ENCODE data around the gene MAGI2.
A peak's percentile ranks its signal among the peaks of the same experiment; 100 is the strongest.

Gene MAGI2

DNA sequence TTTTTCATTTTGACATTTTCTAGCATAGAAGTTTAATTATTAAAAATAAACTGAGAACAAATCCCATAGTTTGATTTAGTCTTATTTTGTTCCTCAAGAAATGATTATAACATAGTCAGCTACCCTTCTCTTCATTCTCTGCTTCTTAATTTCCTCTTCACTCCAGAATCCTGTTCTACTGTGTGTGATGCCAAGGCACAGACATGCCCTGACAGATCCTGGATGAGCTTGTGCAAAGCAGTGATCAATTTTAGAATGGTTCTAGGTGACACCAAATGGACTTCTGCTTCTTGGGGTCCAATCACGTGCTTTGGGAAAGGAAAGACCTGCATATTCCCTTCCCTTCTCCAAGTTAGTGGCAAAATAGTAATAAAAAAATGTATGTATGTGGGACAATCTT is 665.6 kb downstream of the MAGI2 start:
- no peak for DNase-seq (ENCODE audit: low spot score)

DNA sequence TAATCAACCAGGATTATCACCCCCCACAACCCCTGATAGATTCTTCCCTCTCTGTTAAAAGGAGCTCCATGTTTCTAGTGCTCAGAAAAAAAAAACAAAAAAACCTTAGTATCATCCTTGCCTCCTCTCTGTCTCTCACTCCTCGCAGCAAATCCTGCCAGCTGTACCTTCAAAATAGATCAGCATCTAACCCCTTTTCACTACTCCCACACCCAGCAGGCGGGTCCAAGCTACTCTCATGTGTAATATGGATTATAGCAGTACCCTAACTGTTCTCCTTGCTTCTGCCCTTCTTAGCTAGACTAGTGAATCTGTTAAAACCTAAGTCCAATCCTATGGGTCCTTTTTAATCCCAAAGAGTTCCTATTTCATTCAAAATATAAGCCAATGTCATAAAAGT is 667.4 kb downstream of the MAGI2 start:
- DNase-seq (ENCODE audit: low spot score): no peak

DNA sequence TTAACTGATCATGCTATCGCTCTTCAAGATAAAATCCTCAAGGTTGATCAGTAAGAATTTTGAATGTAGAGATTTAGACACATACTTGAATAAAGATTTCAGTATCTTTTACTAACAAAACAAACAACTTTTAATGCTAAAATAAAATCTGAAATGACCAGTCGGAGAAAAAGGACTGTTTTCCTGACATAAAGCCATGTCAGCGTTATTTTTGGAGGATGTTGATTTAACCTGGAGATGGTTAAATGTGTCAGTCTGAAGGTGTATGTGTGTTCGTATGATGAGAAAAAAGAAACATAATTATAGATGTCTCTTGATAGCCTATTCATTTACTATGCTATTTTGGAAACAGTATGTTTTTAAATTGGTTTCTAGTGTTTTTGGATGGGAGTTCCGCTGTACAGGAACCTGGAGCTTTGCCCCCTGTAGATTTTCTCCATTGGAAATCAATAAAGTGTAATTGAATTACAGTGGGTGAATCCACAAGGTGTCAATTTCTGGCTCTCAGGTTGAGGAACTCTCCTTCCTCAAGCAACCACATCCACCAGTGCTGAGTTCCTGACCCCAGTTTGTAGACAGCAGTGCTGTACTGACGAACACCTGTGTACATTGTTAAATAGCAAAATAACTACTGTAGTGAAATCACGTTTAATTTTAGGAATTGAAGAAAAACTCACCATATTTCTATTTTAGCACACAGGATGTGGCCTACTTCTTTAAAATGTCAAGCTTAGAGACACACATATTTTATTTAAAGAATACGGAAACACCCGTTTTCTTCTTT is 670.1 kb downstream of the MAGI2 start:
- DNase-seq (ENCODE audit: low spot score): no peak

DNA sequence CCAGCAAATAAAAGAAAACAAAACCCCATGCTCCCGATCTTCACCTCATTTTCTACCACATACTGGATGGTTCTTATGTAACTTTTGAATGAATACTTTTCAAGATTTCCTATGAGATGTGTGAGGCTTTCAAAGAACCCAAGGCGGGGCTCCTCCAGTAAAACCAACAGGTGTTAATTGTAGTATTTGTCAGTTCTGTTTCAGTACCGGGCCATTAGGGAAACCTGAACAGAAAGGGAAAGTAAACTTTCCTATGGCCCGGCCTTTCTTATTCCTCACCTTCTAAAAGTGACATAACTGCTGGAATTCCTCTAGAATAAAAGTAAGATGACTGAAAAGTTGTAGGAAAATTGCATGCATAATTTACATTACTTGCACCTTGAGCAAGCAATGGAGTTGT is 672.9 kb downstream of the MAGI2 start:
- no peak for DNase-seq (ENCODE audit: low spot score)

DNA sequence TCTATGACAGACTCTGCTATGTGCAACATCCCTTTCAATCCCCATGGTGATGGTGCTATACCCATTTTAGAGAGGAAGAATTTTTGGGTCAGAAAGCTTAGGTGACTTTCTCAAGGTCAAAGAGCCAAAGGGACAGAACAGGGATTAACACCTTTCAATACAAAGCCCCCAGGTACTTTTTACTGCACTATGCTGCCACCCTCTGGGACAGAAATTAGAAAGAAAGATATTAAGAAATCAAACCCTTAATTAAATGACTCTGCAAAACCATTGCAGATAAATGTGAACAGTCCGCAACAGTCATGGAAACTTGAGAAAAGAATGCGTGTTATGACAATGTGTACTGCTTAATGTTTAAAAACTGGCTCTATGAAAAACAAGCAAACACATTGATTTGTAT is 673.7 kb downstream of the MAGI2 start:
- no peak for DNase-seq (ENCODE audit: low spot score)

DNA sequence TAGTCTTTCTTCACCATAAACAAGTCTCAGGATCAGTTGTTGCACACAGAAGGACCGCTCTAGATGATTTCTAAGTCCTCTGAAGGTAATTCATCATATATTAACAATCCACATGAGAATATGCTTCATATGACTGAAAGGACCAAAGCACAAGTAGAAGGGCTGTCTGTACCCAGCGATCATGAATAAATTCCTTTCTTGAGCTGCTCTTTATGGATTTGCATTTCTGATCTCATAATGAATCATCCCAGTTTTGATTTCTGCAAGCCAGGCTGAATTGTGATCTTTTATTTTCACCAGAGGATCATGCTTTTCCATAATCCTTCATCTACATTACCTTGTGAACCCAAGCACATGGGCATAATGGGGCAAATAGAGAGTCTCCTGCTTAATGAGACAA is 675.6 kb downstream of the MAGI2 start:
- DNase-seq (ENCODE audit: low spot score): peak; percentile 18

DNA sequence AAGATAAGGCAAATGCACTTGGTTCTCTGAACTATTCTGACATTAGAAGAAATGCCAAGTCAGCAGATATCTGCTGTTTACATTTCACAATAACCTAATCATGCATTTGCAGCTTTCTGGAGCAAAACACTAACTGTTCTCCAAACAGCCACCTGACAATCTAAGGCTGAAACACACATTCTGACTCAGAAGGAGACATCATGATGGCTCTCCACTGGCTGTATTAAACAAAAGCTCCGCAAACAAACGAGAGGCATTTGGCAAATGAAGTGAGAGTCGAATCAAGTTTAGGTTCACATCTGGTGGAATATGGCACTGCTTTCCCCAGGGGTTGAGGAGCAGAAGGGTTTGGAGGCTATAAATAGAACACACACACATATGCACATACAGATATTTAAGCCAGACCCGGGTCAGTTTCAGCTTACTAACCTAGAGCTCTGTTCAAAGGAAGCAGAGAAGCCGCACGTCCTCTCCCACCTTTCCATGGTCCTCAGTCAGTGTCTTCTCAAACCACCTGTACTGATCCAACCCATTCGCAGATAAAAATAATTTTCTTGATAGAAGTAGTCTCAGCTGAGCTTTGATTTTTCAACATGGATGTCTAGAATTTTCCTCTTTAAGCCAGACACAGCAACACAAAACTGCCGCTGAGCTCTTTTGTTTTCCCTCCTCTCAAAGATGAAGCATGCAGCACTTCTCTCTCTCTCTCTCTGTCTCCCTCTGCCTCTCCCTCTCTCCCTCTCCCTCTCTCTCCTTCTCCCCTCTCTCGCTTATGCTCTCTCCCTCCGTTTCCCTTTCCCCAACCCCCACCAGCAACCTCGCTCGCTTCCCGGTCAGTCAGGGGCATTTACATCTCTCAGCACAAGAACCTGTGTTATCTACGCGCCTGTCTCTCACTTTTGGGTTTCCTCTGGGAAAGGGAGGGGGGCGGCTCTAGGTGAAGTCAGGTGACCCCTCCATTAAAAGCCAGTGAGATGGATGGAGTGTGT is 682.8 kb downstream of the MAGI2 start:
- DNase-seq (ENCODE audit: low spot score): peak; percentile 12

DNA sequence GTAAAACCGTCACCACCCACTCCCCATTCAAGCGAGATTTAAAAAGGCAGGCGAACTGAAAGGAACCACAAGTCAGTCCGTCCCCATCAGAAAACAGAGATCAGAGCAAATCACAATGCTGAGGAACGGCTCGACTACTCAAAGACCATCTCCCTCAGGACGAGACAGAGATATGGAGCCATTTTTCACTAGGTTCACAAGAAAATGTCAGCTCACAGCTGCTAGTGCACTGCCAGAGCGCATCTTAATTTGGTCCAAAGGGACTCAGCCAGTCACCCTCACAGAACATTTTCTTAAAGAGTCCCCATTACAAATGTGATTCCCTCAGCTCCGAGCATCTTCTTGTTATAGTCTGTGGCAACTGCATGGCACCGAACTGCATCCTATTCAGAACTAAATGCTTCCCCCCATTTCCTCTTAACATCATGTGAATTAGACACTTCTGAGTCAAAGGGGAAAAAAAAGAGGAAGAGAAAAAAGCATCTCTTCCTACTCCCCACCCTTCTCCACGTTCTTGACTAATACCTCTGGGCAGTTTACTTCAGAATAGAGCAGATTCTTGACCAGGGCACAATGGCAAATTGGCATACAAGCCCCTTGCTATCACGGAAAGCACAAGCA is 683.9 kb downstream of the MAGI2 start:
- peak; percentile 17 for DNase-seq (ENCODE audit: low spot score)

DNA sequence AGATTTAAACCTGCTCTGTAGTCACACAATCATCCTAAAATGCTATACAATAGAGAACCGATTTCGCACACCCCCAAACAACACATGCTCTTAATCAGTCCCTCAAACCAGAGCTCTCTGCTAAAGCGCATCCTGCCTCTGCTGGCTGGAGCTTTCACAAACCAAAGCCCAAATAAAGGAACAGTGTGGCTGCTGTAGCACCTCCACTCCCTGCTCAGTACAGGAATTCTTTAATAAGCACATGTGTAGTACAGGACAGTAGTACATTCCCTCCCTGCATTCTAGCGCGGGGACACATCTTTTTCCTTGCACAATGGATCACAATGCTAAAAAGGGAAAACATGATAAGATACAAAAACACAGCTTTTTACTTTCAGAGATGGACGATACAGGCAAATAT is 684.6 kb downstream of the MAGI2 start:
- peak; percentile 19 for DNase-seq (ENCODE audit: low spot score)

DNA sequence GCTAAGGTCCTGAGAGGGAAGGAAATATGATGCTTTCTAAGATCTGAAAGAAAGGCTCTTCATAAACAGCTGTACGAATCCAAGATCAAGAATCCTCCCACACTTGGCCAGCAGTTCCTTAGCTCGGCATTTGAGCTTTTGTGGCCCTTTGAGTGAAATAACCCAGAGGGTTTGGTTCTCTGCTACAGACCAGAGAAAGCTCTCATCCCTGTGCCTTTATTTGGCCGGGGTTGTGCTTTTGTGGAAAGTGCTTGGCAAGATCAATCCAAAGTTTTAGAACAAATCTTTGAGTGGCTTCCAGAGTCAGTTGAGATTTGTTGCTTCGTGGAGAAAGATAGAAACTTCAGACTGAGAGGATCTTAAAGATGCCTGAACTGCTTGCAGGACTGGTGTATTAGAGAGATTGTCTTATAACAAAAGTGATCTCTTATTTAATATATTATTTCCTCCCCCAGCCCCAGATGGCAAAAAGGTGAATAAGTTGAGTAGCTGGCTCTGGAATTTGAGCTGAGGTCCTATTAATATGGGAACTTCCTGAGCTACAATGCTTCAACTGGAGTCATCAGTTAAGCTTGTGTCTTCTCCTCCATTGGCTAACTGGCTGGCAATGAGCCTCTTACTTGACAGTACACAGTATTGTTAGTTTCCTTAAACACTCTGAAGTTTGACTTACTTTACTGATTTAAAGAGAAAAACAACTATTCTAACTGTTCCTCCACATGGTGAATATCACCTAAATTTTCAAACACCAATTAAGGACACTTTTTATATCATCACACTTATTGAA is 687.3 kb downstream of the MAGI2 start:
- no peak for DNase-seq (ENCODE audit: low spot score)

DNA sequence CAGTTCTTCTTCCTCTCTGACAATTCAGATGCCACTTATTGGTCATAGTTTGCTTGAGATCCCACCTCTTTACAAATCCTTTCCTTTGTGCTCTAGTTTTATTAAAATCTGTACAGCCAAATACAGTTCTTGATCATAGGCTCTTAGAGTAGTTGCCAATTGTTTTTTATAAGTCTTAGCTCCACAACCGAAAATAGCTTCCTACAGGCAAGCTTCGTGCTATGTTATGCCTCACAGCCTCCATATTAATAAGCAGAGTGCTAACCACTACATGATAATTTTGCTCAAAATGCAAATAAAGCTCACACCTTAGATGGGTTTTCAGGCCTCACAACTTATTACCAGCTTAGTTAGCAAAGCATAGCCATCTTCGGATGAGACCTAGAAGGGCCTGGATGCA is 688.9 kb downstream of the MAGI2 start:
- DNase-seq (ENCODE audit: low spot score): no peak

DNA sequence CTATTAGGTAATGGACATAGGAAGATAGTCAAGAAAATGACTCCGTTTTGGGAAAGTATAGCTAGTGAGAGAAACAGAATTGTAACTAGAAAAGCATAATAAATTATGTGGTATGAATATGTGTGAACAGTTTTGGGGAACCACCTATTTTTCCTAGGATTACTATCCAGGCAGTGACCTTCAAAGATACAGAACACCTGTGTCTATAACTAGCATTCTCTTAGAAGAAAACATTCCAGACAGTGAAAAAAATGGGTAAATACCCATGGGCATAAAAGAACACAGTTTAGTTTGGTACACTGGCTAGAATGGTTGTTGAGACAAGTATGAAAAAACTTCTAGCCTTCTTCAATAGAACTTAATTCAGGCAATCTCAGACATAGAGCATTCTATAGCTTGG is 690.8 kb downstream of the MAGI2 start:
- DNase-seq (ENCODE audit: low spot score): no peak

DNA sequence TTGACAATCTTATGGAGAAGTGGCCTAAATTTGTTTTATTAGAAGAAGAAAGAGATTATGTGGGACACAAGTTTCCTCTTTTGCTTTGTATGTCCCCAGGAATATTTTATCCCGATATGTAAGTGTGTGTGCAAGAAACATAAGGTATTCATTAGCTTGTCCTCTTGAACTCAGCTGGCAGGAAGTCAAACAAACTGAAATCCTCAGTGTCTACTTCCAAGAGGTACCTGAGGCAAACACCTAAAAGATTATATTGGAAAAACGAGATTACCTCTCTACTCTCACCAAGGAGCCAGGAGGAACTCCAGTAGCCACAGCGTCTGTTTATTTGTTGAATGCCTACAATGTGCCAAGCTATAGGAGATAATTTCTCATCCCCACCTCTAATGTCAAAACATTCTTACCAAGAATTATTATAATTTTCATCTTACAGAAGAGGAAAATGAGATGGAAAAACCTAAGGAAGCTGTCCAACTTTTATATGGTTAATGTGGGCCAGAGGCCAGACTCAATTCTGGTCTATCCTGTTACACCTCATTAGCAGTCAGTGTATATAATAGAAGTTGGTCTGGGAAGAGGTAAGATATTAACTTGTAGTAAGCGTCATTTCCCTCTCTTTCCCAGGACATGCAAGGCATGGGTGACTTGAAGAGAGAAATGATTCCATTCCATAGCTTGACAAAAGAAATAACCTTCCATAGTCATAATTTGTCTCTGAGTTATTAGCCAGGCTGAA is 692.7 kb downstream of the MAGI2 start:
- no peak for DNase-seq (ENCODE audit: low spot score)

DNA sequence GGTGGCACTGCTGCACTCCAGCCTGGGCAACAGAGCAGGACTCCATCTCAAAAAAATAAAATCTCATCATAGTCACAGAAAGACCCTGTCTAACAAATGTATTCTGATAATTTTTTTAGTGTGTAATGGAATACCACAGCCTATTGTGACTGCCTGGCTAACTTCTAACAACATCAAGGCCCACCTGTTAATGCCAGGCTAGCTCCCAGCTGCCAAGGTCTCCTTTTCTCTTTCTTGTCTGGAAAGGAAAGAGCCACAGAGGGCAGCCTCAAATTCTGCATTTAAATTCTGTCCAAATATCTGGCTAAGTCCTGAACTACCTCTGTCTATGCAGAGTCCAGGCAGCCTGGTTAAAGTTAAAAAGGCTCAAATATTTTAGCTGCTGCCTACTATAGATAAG is 700.9 kb downstream of the MAGI2 start:
- no peak for DNase-seq (ENCODE audit: low spot score)

DNA sequence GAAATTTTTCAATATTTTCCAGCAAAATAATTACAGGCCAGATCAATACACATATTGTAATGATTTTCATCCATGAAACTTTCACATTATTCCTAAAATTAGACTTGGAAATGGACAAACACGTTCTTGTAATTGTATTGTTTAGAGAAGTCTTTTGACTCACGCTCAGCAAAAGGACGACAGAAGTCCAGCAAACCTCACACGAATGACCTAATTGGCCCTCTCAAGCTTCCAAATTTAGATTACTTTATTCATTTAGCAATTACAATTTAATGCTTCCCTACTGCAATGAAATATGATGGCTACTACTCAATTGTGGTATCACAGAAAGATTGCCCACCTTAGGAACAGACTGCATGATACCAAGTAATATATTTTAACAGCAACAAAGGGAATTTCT is 702.2 kb downstream of the MAGI2 start:
- no peak for DNase-seq (ENCODE audit: low spot score)

DNA sequence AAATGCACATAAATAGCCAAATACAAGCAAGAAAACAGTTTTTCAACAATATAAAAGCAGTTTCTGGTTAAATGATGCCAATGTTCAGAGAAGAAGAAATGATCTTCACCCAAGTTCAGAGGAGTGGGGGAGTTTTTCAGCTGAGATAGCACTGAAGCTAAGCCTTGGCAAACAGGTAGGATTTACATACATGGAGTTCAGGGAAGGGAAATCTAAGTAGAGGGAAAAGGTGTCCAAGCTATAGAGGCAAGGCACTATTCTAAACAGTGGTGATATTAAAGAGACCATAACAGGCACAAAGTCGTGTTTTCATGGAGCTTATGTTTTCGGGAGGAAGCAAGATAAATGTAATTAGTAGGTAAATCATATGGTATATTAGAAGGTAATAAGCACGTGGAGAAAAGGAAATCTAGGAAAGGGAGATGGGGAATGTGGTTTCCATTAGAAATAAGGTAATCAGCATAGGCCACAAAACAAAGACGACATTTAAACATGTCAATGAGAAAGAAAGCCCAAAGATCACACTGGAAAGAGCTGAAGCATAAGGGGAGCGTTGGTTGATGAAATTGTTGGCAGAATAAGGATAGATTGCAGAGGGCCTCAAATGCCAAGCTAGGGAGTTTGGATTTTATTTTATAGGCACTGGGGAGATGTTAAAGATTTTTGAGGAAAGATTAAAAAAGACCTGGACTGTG is 704.3 kb downstream of the MAGI2 start:
- no peak for DNase-seq (ENCODE audit: low spot score)

DNA sequence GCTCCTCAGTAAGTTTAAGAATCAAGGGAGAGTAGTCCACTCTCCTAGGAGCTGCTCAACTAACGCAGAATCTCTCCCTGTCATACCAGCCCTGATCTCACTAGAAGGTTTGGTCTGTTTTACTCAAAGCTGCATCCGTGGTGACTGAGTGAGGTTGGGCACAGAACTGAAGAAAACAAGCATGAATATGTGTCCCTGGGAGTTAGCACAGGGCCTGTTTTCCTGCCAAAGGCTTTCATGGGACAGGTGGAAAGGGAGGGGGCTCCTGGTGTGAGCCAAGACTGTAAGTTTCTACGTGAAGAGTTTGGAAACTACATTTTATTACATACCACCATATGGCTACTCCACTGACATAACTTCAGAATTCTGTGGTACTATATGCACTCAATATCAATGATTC is 705.9 kb downstream of the MAGI2 start:
- no peak for DNase-seq (ENCODE audit: low spot score)

DNA sequence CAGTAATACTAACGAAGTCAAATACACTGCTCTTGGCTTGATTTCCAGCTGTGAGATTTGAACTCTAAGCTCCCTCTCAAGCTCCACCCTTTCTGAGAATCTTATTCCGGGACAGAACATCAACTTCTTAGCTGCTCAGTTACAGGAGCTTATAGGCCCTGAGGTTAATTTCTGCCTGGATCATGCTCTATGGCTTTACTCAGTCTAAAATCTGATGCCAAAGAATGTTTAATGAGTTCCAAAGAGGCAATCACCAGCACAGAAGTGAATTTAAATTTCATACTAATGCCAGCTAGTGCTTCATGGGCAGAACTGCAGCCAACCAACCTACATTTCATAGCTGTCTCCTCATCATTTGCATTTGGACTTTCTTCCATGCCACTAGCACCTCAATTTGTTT is 707.2 kb downstream of the MAGI2 start:
- DNase-seq (ENCODE audit: low spot score): no peak

DNA sequence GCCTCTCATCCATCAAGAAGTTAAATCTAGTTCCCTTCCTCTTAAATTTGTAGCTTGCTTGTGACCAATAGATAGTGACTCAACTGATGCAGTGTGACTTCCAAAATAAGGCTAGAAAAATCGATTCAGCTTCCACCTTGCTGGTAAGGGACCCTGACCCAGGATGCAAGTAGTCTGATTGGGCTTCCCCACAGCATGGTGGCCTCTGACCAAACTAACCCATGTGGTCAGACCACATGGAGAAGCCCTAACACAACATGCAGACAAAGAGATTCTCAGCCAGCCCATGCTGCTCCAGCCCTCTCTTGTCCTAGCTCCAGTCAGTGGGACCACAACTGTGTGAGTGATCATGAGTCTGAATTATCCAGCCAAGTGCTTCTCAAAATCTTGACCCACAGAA is 710.8 kb downstream of the MAGI2 start:
- DNase-seq (ENCODE audit: low spot score): no peak

DNA sequence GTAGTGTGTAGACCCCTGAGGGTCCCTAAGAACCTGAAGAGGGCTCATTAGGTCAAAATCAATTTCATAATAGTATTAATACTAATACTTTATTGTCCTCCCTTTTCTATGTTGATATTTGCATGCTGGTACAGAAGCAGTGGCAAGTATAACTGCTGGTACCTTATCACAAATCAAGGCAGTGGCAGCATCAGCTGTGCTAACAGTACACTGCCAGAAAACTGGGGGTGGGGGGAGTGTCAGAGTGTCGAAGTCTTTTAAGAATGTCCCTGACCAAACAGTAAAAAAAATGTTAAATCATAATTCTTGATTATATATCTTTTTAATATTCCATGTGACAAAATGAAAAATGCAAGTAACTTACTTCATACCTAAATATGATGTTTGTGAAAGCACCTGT is 716.9 kb downstream of the MAGI2 start:
- no peak for DNase-seq (ENCODE audit: low spot score)

DNA sequence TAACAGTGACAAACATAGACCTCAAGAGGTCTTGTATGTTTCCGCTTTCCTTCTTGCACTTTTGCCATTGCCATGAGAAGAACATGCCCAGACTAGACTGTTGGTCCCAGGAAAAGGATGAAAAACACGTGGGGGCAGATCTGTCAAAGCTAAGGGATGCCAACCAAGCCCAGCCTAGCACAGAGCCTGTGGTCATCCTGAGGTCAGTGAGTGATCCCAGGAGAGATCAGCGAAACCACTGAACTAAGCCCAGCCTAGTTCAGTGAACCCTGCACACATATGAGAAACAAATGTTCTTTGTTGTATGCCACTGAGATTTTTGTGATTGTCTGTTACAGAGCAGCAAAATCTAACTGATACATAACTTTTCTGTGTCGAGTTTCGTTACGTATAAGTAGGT is 718.8 kb downstream of the MAGI2 start:
- DNase-seq (ENCODE audit: low spot score): peak; percentile 22

All from AG20443 (cell line).